Tibial nerve (tissue), 4 donors: Measurements from ENCODE around the gene EIF2A. TPM values are rescaled to one million over a fixed set of nuclear protein-coding genes. Genes with fewer than 3 reads are reported as not detected.

Experiments used
- DNase-seq, 2 donors: peaks; one replicate each; pipeline ENCODE4 v3.0.0-alpha.2; 2019; ENCODE audit warnings: low spot score in 2 of 2
- H3K27ac ChIP-seq, 4 donors: fragments of 200-600 bp; sonication (generic) in 3 of 4; one replicate each; pipeline ENCODE4 v1.5.1; 2017 to 2019; ENCODE audit warnings: mild to moderate bottlenecking in 1 of 4
- H3K27me3 ChIP-seq, 2 donors: fragments of 200-600 bp; sonication (generic) in 1 of 2; one replicate each; pipeline versions ENCODE4 v1.5.1 to v1.6.0; 2017 to 2019
- H3K36me3 ChIP-seq, 3 donors: fragments of 200-600 bp; sonication (generic); one replicate each; pipeline ENCODE4 v1.5.1; 2018 to 2019
- H3K4me1 ChIP-seq, 4 donors: fragments of 200-600 bp; sonication (generic) in 3 of 4; one replicate each; pipeline ENCODE4 v1.5.1; 2017 to 2019
- H3K4me3 ChIP-seq, 4 donors: fragments of 200-600 bp; sonication (generic) in 3 of 4; one replicate each; pipeline ENCODE4 v1.5.1; 2017 to 2019; ENCODE audit warnings: mild to moderate bottlenecking in 1 of 4, moderate library complexity in 1 of 4
- H3K9me3 ChIP-seq, 4 donors: fragments of 200-600 bp; sonication (generic) in 3 of 4; one replicate each; pipeline ENCODE4 v1.5.1; 2017 to 2019
- EP300 ChIP-seq, 2 donors: sonication (generic); formaldehyde crosslinking; IDR thresholded peaks; one replicate each; pipeline ENCODE4 v1.6.1; 2017; ENCODE audit warnings: antibody characterized with exemption in 2 of 2, mild to moderate bottlenecking in 1 of 2
- POLR2A ChIP-seq, 2 donors: fragments of 450-650 bp; IDR thresholded peaks; one replicate each; pipeline ENCODE4 v1.6.1; 2017; ENCODE audit warnings: antibody characterized with exemption in 2 of 2, mild to moderate bottlenecking in 2 of 2, moderate library complexity in 2 of 2
- WGBS, 2 donors: methylation state at CpG; one replicate each; pipeline ENCODE4 v1.1.5; 2018; 5-methylcytosine and 5-hydroxymethylcytosine counted together
- total RNA-seq, 4 donors: library from RNA; depleted of rRNA; stranded (reverse); fragments of >200 nt; gene quantifications; one replicate each; pipeline ENCODE4 v1.1.0, GENCODE V29; 2016
- TF ChIP-seq, protein P1 (sequence below), 5 experiments: fragments of 200-600 bp in 3 of 5; fragments of 450-650 bp in 2 of 5; sonication (generic) in 3 of 5; IDR thresholded peaks; one replicate each; pipeline ENCODE4 v1.5.1; 2016 to 2019; ENCODE audit warnings: antibody characterized with exemption in 5 of 5, mild to moderate bottlenecking in 3 of 5, moderate library complexity in 2 of 5

EIF2A gene
- total RNA-seq, 4 donors from 2014 or later = 84.7 to 103 (median 100) TPM

DNA sequence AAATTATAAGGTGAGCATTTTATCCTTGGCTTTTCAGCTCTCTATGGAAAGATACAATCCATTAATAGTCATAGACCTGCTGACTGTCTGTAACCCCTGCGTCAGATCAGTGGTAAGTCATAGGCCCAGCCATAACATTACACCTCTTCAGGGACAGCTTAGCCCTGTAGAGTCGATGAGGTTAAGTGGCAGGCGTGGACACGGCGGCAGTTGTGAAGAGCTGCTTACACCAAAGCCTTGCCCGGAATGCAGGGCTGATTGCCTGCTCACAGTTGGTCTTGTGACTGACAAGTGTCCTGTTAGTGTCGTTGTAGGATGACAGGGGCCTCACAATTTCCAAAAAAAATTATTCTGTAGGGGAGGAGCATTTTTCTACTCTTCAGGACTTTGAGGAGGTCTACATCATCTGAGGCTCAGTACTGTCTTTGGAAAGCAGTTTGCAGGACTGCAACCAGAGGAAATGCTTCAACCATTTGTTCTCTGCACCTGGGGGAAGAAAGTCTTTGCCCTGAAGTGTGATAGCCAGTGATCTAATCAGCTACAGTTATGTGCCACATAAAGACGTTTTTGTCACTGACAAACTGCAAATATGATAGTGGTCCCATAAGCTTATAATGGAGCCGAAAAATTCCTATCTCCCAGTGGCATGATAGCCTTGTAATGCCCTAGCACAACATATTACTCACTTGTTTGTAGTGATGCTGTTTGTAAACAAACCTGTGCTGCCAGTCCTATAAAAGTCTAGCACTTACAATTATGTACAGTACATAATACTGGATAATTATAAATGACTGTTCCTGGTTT is 41.6 kb downstream of the EIF2A start:
- H3K9me3 ChIP-seq = no peaks in the 10 kb centered on the region
- no peak for DNase-seq
- no peak overlapping the region for H3K27ac ChIP-seq
- no peaks in the 10 kb centered on the region for H3K4me1 ChIP-seq
- peaks cover 0 to 38% (median 0%) of the 10 kb centered on the region in 3 donors for H3K36me3 ChIP-seq
- WGBS, 2 donors = 62 to 73% methylated on average over 9 of the region's 9 CpGs
- no peak overlapping the region for H3K4me3 ChIP-seq
- H3K27me3 ChIP-seq = no peaks in the 10 kb centered on the region
- TF ChIP-seq EP300 (IDR thresholded peaks at IDR 0.05) (no peak), POLR2A (IDR thresholded peaks at IDR 0.05) (no peak)
- TF ChIP-seq, protein P1, sequence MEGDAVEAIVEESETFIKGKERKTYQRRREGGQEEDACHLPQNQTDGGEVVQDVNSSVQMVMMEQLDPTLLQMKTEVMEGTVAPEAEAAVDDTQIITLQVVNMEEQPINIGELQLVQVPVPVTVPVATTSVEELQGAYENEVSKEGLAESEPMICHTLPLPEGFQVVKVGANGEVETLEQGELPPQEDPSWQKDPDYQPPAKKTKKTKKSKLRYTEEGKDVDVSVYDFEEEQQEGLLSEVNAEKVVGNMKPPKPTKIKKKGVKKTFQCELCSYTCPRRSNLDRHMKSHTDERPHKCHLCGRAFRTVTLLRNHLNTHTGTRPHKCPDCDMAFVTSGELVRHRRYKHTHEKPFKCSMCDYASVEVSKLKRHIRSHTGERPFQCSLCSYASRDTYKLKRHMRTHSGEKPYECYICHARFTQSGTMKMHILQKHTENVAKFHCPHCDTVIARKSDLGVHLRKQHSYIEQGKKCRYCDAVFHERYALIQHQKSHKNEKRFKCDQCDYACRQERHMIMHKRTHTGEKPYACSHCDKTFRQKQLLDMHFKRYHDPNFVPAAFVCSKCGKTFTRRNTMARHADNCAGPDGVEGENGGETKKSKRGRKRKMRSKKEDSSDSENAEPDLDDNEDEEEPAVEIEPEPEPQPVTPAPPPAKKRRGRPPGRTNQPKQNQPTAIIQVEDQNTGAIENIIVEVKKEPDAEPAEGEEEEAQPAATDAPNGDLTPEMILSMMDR (IDR thresholded peaks at IDR 0.05) = no peak

DNA sequence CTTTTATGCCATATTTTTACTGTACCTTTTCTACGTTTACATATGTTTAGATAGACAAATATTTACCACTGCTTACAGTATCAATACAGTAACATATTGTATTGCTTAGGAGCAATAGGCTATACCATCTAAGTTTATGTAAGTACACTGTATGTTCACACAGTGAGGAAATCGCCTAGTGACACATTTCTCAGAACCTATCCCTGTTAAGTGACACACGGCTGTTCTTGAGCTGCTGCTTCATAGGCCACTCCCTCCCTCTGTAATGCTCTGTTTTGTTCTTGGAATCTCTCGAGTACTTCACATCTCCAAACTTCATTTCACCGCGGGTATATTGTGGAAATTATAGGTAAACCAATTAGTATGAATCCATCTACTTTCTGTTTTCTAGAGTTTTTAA is 43.2 kb downstream of the EIF2A start:
- Histone ChIP-seq H3K36me3 (peaks cover 0 to 23% (median 0%) of the 10 kb centered on the region in 3 donors), H3K27ac (no peak overlapping the region), H3K4me1 (no peaks in the 10 kb centered on the region), H3K9me3 (no peaks in the 10 kb centered on the region), H3K27me3 (no peaks in the 10 kb centered on the region), H3K4me3 (no peak overlapping the region)
- TF ChIP-seq EP300 (IDR thresholded peaks at IDR 0.05) = no peak
- TF ChIP-seq, protein P1 (IDR thresholded peaks at IDR 0.05) = no peak
- TF ChIP-seq POLR2A (IDR thresholded peaks at IDR 0.05) = no peak
- DNase-seq = no peak
- WGBS, 2 donors = 56 to 74% methylated on average over 6 of the region's 6 CpGs

DNA sequence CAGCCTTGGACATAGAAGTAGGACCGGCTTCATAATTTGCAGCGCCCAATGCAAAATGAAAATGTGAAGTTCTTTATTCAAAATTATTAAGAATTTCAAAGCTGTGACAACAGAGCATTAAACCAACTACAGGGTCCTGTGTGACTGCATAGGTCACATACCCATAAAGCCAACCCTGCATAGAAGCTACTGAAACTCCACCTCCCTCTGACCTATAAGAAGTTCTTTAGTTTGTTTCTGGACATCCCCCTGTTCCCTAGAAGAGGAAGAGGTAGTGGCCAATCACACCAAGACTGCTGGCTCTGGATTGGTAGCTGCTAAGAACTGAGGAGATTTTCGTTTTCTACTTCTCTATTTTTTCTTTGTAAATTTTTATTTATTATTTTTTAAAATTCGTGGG is 47.6 kb downstream of the EIF2A start:
- 90 to 94% methylated on average over 4 of the region's 4 CpGs for WGBS, 2 donors
- no peaks in the 10 kb centered on the region for H3K27me3 ChIP-seq
- H3K36me3 ChIP-seq = no peaks in the 10 kb centered on the region
- H3K9me3 ChIP-seq = no peaks in the 10 kb centered on the region
- no peaks in the 10 kb centered on the region for H3K4me1 ChIP-seq
- H3K4me3 ChIP-seq = no peak overlapping the region
- DNase-seq = no peak
- H3K27ac ChIP-seq = no peak overlapping the region
- TF ChIP-seq EP300 (IDR thresholded peaks at IDR 0.05) (no peak), POLR2A (IDR thresholded peaks at IDR 0.05) (no peak)
- TF ChIP-seq, protein P1 (IDR thresholded peaks at IDR 0.05) = no peak

DNA sequence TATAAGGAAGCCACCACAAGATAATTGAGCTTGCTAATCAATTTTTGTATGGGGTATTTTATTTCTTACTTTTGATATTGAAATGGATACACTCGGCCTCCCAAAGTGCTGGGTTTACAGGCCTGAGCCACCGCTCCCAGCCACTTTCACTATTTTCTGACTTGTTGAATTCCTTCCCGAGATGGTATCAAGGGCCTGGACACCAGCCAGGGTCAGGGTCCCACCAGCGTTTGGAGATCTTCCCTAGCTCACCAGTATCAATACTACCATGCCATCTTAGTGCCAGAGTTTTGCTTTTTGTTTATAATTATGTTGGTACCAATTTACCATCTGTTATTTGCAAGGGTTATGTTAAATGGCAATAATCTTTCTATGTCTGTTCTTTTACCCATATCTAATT is 51.1 kb downstream of the EIF2A start:
- WGBS, 2 donors = 87 to 89% methylated on average over 4 of the region's 4 CpGs

More for the DNA sequence above, 51.1 kb downstream of the EIF2A start:
- Histone ChIP-seq H3K27ac (no peak overlapping the region), H3K36me3 (no peaks in the 10 kb centered on the region), H3K4me1 (peaks cover 0 to 8% (median 3%) of the 10 kb centered on the region in 4 donors), H3K9me3 (no peaks in the 10 kb centered on the region), H3K4me3 (no peak overlapping the region), H3K27me3 (no peaks in the 10 kb centered on the region)
- DNase-seq = no peak
- TF ChIP-seq POLR2A (IDR thresholded peaks at IDR 0.05) (no peak), EP300 (IDR thresholded peaks at IDR 0.05) (no peak)
- TF ChIP-seq, protein P1 (IDR thresholded peaks at IDR 0.05) = no peak
